ENCODE data around the gene EVC. TPM values are rescaled to one million over a fixed set of nuclear protein-coding genes. Genes with fewer than 3 reads are reported as not detected.

EVC gene
- total and polyA plus RNA-seq, 2 of the 4 experiments (the other 2 are of a cell fraction) = 16.8 to 18.9 TPM

- no peaks in the 10 kb centered on the region for H4K20me1 ChIP-seq (ENCODE audit: insufficient read depth, low read length)
- DNase-seq = no peak
- in situ Hi-C loops (cut with MboI; ENCODE audit: low sequenced_read_pairs) = loop anchor here (10.0 kb wide), 1 partner anchor 747 kb away; no protein-coding TSS in a partner anchor
These were observed 80.7 kb downstream of the EVC start for GRCh38 chr4:5791654-5792053.

More at GRCh38 chr4:5791654-5792053, 80.7 kb downstream of the EVC start:
- Histone ChIP-seq H4K8ac (ENCODE audit: low read depth in 2 of 2, low read length in 2 of 2) (no peak overlapping the region), H3K4me1 (ENCODE audit: control insufficient read depth, insufficient read depth, low read length) (no peaks in the 10 kb centered on the region), H2BK5ac (ENCODE audit: low read depth, low read length, poor library complexity, severe bottlenecking) (no peak overlapping the region), H4K91ac (ENCODE audit: insufficient read depth, low read depth, low read length) (no peak overlapping the region), H3K23ac (ENCODE audit: low read depth, low read length) (no peak overlapping the region), H4K5ac (ENCODE audit: low read depth, low read length) (no peak overlapping the region), H2BK120ac (ENCODE audit: low read depth, low read length) (no peak overlapping the region), H3K9me1 (ENCODE audit: insufficient read depth, low read length) (no peaks in the 10 kb centered on the region), H3K27ac (ENCODE audit: insufficient read depth, low read length) (no peak overlapping the region), H2AK5ac (ENCODE audit: low read depth, low read length) (no peak overlapping the region), H2BK20ac (ENCODE audit: low read depth, low read length) (no peak overlapping the region), H3K4me3 (ENCODE audit: insufficient read depth, low read depth, low read length) (no peak overlapping the region), H3K14ac (replicated peaks; ENCODE audit: low read depth, low read length) (no peak overlapping the region), H3K36me3 (ENCODE audit: control insufficient read depth, insufficient read depth, low read length) (peaks cover 36% of the 10 kb centered on the region), H3K9me3 (ENCODE audit: control insufficient read depth, insufficient read depth, low read length) (no peaks in the 10 kb centered on the region), H3K9ac (ENCODE audit: low read depth, low read length) (no peak overlapping the region), H3K27me3 (ENCODE audit: control insufficient read depth, insufficient read depth, low read length) (no peaks in the 10 kb centered on the region), H2AK9ac (replicated peaks; ENCODE audit: low read depth, low read length, poor library complexity) (no peak overlapping the region), H3K79me1 (ENCODE audit: low read depth in 1 of 2, low read length in 2 of 2) (peaks cover 3 to 7% of the 10 kb centered on the region in 2 experiments; a peak in 1 of 4 replicates), H2BK15ac (ENCODE audit: low read depth, low read length) (no peak overlapping the region), H3K18ac (ENCODE audit: low read depth, low read length) (no peak overlapping the region), H3K4me2 (ENCODE audit: low read depth, low read length) (no peak overlapping the region), H2AFZ (replicated peaks; ENCODE audit: low read length, poor library complexity) (no peak overlapping the region), H3K4ac (ENCODE audit: low read depth, low read length) (no peak overlapping the region), H3K56ac (ENCODE audit: extremely low read depth, insufficient read depth, low read length) (no peak overlapping the region)
- dilution Hi-C loops (cut with HindIII; ENCODE audit: low sequenced_read_pairs, unreplicated experiment) (no loop called here), intact Hi-C loops (cut with micrococcal nuclease) (loop anchor here (2.0 to 5.0 kb wide), 4 partner anchors 44 to 797 kb away; no protein-coding TSS in a partner anchor)
- ATAC-seq (ENCODE audit: low read depth) = no peak
- TF ChIP-seq FOS (IDR thresholded peaks at IDR 0.05; ENCODE audit: low read depth, low read length) (no peak), USF2 (IDR thresholded peaks at IDR 0.05; ENCODE audit: low read depth, low read length) (no peak), ELK1 (IDR thresholded peaks at IDR 0.05; ENCODE audit: borderline replicate concordance, low read depth, low read length) (no peak), CHD1 (IDR thresholded peaks at IDR 0.05; ENCODE audit: low read depth, low read length) (no peak), POLR2A (IDR thresholded peaks at IDR 0.05; ENCODE audit: low read depth, low read length) (no peak), CEBPB (IDR thresholded peaks at IDR 0.05; ENCODE audit: low read depth, low read length) (no peak), RCOR1 (IDR thresholded peaks at IDR 0.05; ENCODE audit: insufficient replicate concordance, low read length) (no peak), RAD21 (IDR thresholded peaks at IDR 0.05; ENCODE audit: low read length) (no peak), MAFK (IDR thresholded peaks at IDR 0.05; ENCODE audit: low read depth, low read length) (no peak), MXI1 (IDR thresholded peaks at IDR 0.05; ENCODE audit: borderline replicate concordance, low read depth, low read length) (no peak), NFE2L2 (IDR thresholded peaks at IDR 0.05; ENCODE audit: low read depth, low read length) (no peak), CTCF (conservative IDR thresholded peaks at IDR 0.05; ENCODE audit: low read depth, low read length) (no peak)
- no TSS peak for BruUV-seq (replicated peaks)
- ChIA-PET POLR2A (ENCODE audit: unreplicated experiment) (no interaction called here), CTCF (interaction anchor here (1.3 kb wide), 1 partner anchor 70 kb away, joined by 3 read pairs; no protein-coding TSS in a partner anchor)
- no CpG with 5 or more reads among the region's 3 CpGs for WGBS, 2 experiments (ENCODE audit: extremely low coverage in 2 of 2, insufficient read length in 1 of 2)

Measured in IMR-90 (cell line).